Measurements from ENCODE around the gene ANKZF1.

DNA sequence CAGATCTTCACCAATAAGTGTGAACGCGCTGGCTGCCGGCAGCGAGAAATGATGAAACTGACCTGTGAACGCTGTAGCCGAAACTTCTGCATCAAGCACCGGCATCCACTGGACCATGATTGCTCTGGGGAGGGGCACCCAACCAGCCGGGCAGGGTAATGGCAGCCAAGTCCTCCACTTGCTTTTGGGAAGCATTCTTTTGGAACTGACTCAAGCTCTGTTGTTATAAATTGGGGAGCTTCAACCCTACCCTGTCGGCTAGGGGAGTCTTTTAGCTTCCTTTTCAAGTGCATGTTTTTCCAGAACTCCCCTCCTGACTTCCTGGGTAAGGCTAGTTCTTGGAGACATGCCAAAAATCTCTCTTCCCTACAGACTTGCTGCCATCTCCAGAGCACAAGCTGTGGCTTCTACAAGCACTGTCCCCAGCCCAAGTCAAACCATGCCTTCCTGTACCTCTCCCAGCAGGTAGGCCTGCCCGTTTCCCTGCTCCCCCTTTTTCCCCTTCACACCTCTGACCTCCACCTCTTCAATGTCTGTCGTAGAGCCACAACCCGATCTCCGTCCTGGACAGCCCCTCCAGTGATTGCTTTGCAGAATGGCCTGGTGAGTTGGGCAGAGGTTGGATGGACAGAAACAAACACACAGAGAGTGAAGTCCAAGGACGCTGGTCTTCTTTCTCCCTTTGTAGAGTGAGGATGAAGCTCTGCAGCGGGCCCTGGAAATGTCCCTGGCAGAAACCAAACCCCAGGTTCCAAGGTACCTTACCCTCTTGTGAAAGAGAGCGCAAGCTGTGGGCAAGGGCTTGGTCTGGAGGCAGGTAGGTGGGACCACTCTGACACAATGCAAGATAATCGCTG is 21.5 kb upstream of the ANKZF1 start:
- TF ChIP-seq, protein P1, sequence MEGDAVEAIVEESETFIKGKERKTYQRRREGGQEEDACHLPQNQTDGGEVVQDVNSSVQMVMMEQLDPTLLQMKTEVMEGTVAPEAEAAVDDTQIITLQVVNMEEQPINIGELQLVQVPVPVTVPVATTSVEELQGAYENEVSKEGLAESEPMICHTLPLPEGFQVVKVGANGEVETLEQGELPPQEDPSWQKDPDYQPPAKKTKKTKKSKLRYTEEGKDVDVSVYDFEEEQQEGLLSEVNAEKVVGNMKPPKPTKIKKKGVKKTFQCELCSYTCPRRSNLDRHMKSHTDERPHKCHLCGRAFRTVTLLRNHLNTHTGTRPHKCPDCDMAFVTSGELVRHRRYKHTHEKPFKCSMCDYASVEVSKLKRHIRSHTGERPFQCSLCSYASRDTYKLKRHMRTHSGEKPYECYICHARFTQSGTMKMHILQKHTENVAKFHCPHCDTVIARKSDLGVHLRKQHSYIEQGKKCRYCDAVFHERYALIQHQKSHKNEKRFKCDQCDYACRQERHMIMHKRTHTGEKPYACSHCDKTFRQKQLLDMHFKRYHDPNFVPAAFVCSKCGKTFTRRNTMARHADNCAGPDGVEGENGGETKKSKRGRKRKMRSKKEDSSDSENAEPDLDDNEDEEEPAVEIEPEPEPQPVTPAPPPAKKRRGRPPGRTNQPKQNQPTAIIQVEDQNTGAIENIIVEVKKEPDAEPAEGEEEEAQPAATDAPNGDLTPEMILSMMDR (IDR thresholded peaks at IDR 0.05), result no peak
- TF ChIP-seq EZH2 (IDR thresholded peaks at IDR 0.05; ENCODE audit: borderline replicate concordance, insufficient read depth, low read depth, low read length, poor library complexity, severe bottlenecking), result no peak

Measured in B cell (primary cell).